ENCODE results near the gene STXBP5.

- TF ChIP-seq EP300 (IDR thresholded peaks at IDR 0.05): no peak
- TF ChIP-seq MAZ (IDR thresholded peaks at IDR 0.05; ENCODE audit: borderline replicate concordance, low read depth, low read length): no peak
- no peak for TF ChIP-seq BHLHE40 (IDR thresholded peaks at IDR 0.05; ENCODE audit: low read depth, low read length)
- no peak for TF ChIP-seq RFX5 (IDR thresholded peaks at IDR 0.05)
- TF ChIP-seq CTCF (IDR thresholded peaks at IDR 0.05): no peak
- TF ChIP-seq, protein P1, sequence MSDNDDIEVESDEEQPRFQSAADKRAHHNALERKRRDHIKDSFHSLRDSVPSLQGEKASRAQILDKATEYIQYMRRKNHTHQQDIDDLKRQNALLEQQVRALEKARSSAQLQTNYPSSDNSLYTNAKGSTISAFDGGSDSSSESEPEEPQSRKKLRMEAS (IDR thresholded peaks at IDR 0.05): no peak; the same call in 1 of the 2 replicates
- no peak for TF ChIP-seq RNF2 (IDR thresholded peaks at IDR 0.05; ENCODE audit: borderline replicate concordance, low read depth)
- peak; percentile 37 for TF ChIP-seq POLR2A (IDR thresholded peaks at IDR 0.05; ENCODE audit: low read length)
- TF ChIP-seq MAFK (IDR thresholded peaks at IDR 0.05; ENCODE audit: partially characterized antibody): no peak
- no peak for TF ChIP-seq USF2 (IDR thresholded peaks at IDR 0.05)
- 0 out of 5 replicates have a peak, but pooled peaks of 1 of the 2 experiments have one; percentile 52 for TF ChIP-seq JUN (IDR thresholded peaks at IDR 0.05)
These were observed 1.5 kb upstream of the STXBP5 start for GRCh38 chr6:147202516-147203310.

Measured in A549 (cell line).